Fibroblast of skin of left quadriceps (primary cell): ENCODE results near the gene FBXL13.
"Not testable (repeated sequence)": the region's sequence is repeated elsewhere in the genome, so short reads cannot be mapped to it uniquely, and the experiment has no call there.

Experiments
- DNase-seq, 2 experiments: peaks; one replicate each; pipeline ENCODE4 v3.0.0-alpha.2; 2013; ENCODE audit warnings: low read depth in 2 of 2

FBXL13 gene

DNA sequence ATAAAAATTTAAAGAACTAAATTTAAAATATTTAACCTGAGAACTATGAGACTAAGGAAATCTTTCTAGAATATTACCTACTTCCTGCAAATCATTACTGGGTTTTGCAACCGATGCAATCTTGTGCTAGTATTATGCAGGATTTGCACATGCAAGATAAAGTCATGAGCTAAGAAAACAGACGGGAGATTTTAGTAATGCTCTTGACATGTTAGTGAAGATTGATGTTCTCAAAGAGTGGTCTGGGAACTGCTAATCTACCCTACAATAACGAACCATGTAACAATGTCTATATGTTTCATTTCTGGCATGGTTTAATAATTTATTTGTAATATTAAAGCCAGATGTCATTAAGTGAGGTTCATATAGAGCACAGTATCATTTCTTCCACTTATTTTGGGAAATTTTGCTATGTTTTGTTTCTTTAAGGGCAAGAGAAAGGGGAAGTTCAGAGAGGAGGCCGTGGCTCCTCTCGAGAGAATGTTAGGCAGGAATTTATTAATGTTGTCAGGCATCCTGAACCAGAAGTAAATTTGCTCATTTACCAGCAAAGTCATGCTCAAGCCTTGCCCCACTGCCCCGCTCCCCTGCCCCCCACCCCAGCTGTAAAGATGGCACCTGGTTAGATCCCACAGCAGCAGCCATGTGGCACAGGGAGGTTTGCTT, 139.0 kb downstream of the FBXL13 start:
- peak; percentile 65 to 74 for DNase-seq

DNA sequence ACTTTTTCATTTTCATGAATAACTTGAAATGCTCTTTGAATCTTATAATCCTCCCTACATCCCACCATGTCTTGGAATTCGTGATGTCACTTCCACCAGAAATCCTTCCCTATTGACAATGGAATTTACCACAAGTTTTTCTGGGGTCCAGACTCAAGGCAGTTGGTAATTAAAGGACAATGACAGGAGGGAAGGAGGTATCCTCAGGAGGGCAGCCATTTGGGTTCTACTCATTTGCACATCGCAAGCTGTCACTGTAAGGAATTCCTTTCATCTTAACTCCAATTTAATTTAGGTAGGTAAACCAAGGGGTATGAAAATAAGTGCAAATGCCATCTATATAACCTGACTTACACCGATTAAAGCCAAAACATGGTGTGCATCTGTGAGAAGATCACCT, 139.9 kb downstream of the FBXL13 start:
- no peak for DNase-seq

DNA sequence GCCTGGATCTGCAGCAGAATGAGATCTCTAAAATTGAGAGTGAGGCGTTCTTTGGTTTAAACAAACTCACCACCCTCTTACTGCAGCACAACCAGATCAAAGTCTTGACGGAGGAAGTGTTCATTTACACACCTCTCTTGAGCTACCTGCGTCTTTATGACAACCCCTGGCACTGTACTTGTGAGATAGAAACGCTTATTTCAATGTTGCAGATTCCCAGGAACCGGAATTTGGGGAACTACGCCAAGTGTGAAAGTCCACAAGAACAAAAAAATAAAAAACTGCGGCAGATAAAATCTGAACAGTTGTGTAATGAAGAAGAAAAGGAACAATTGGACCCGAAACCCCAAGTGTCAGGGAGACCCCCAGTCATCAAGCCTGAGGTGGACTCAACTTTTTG, 140.4 kb downstream of the FBXL13 start:
- DNase-seq, result no peak

DNA sequence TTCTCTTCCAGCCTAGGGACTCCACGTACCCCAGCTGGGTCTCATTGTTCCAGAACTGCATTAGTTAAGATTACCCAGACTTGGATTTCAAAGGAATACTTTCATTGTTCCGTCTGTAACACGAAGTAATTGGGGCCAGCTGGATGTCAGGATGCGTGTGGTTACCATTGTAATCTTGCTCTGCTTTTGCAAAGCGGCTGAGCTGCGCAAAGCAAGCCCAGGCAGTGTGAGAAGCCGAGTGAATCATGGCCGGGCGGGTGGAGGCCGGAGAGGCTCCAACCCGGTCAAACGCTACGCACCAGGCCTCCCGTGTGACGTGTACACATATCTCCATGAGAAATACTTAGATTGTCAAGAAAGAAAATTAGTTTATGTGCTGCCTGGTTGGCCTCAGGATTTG, 140.8 kb downstream of the FBXL13 start:
- DNase-seq, result peak; percentile 86 to 88

DNA sequence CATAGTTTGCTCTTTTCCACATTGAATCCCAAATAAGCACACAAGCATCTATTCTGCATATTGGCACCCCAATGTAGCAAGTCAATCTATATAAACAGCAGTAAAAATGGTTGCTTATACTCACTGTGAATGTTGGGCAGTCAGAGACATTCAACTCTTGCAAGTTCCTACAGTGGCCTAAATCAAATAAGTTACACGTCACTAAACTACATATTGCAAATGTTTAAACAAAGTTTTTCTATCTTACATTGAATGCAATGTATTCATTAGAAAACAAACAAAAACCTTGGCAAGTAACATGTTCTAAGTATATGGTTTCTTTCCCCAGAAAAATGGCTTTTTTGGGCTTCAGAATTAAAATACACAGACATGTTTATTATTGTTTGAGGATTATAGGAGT, 142.8 kb downstream of the FBXL13 start:
- DNase-seq, result no peak

DNA sequence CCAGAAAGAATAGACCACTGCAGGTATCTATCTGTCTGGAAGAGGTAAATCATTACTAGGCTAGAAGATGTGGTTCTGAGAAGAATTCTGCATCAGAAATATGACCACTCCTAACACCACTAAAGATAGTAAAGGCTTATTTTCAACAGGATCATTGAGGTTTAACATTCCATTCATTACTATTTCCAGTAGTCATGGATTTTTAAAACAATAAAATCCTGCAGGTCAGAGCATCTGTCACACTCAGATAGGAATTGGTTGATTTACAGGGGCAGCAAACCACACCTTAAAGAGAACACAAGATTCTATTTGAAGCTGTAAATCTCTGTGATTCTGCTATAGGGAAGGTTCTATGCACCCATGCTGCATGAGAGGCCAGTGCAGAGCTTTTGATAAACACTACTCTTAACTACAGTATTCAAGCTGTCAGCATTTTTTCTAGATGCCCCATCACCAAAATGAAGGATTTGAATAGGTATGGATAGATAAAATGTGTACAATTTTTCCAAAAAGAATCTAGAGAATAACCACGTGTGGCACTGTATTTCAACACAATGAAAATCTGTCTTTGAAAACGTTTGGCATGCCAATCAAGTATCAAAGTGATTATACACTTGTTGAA, 147.2 kb downstream of the FBXL13 start:
- peak in 1 of 2 experiments; percentile 37 for DNase-seq

DNA sequence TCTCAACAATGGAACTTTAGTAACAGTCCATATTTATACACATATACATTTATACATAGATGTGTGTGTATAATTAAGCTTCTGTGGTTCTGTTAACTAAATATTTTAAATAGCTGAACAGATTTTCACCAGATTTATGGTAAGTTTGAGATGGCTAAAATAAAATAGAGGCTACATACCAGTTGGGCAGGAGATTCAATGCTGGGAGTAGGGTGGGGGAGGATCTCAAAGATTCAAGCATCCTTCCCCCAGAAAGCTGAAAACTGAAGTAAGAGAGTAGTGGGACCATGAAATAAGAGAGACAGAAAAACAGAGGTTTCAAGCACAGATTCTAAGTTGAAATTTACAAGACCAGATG, 147.8 kb downstream of the FBXL13 start:
- DNase-seq, result no peak

DNA sequence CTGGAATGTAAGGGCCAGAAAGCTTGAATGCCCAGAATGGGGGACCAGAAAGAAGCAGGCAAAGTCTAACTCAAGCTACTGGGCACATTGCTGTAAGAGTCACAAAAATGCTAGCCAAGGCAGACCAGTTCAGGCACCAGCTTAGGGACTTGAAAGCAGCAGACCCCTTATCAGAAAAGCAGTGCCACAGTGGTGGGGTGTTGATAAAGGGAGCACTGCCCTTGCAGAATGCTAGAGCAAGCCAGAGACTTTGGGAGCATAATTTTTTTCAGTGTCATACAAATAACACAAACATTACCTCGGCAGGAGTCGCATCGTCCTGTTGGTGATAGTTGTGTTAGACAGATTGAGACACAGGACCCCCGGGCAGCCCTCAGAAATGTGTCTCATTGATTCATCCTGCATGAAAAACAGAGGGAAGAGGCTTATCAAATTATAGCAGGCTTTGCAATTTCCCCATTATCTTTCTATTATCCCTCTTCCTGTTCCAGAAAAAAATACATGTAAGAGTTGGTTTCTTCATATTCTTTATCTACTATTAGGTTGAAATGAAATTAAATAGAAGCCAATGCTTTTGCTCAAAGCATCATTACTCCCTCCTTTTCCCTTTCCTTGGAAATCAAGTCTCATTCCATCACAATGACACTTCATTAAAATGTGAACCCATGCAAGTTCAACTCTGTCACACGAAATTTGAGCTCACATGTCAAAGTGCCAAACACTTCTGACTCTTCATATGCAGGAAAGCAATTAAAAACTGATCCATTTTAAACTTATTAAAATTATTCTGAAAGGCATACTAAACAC, 148.4 kb downstream of the FBXL13 start:
- DNase-seq, result no peak

DNA sequence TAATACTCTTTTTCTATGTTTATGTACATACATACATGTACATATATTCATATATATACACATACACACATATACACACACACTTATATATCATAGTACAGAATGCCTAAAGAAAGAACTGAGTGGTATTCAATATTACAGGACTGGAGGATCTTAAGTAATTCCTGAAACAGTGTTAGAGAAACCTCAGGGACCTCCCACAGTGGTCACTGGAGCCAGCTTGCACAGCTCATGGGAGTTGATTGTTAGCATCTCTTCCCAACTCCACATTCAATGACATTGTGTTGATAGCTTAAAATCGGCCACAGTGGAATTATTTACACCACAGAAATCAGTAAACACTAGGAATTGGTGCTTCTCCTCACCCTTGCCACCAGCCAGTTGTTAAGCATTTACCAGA, 155.8 kb downstream of the FBXL13 start:
- DNase-seq, result no peak

DNA sequence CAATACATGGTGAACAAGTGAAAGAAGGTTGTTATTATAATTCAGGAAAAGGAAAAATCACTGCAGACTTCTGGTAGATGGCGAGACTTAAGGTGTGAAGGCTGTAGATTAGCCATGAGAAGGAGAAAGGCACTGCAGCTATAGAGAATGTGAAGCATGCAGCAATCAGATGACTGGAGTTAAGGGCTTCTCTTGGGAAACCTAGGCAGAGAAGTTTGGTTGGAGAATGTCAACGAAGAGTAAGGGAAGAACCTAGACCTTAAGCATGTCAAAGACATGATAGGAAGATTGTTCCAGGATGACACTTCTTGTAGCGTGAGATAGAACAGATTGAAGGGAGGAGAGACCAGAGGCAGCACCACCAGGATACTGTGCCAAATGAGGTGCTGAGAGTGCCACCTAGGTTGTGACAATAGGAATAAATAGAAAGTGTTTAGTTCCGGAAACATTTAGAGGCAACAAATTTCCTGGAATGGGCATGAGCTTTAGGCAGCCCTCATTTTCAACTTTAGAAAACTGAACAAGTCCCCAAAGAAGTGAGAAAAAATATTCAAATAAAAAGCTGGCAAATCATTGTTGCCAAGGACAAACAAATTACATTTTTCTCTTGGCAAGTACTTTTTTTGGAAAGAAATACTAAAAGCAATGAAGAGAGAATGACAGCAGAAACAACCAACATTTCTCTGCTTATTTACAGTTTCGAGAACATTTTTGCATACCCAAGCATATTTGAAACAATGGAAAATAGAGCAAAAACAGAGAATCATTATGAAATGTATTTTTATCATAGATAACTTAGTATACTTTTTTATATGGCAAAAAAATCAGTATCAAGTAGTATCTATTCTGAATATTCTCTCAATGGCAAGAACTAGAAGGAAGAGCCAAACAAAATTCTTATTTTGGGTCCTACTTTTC, 156.9 kb downstream of the FBXL13 start:
- no peak for DNase-seq

DNA sequence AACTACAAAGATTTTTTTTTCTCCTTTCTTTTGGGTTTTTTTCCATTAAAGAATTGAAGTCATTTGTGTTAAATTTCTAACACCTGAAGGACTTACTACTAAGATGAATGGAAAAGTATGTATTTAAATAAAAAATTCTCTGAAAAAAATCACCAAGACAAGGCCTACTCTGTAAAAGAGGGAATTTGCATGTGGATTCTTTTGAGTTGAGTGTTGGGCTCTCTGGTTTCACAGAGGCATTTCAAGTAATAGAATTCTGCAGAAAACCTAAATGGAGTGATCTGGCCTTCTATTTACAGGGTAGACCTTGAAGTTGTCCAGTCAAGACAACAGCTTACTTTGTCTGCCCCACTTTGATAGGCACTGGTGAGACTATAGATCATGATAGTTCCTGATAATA, 157.7 kb downstream of the FBXL13 start:
- DNase-seq, result no peak

DNA sequence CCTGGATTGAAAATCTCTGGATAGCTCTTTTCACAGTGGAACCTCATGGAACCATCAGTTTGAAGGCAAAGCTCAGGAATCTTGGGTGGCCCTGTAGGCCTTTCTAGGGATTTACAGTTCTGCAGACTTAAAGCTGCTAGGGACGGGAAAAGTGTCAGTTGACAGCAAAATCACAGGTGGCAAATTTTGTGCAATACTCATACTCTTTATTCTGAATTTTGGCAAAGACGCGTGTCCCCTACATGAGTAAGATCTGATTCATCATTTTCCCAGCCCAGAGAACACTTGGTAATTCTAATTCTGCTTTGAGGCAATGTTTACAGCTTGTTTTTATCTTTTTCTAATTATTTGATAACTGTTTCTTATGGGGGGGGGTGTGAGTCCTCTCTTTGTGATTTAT, 158.2 kb downstream of the FBXL13 start:
- no peak for DNase-seq

DNA sequence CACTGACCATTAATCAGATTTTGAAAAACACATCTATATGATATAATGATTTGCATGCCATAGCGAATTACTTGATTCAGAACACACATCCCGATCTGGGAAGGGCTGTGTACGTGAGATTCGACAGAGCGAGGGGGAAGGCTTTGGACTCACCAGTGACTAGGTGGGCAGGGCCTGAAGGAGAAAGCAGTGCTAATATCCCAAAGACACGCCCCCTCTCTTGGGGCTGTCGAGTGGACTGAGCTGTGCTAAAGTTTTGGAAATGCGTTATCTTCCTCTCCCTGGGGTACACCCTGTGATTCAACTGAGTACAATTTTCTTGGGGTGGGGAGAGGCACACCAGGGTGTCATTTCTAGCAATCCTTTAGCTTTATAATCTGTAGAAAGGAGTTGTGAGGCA, 160.0 kb downstream of the FBXL13 start:
- DNase-seq, result no peak

DNA sequence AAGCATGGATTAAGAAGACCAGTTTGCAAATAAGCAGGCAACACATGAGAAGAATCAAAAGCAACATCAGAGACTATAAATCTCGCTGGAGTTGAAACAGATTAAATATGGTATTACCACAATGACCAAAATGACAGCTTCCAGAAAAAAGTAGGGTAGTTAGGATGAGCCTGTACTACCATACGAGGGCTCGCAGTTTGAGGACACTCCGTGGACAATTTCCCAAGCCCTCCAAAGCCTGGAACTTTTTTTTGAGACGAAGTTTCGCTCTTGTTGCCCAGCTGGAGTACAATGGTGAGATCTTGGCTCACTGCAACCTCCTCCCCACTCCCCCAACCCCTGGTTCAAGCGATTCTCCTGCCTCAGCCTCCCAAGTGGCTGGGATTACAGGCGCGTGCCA, 160.8 kb downstream of the FBXL13 start:
- DNase-seq, result no peak

DNA sequence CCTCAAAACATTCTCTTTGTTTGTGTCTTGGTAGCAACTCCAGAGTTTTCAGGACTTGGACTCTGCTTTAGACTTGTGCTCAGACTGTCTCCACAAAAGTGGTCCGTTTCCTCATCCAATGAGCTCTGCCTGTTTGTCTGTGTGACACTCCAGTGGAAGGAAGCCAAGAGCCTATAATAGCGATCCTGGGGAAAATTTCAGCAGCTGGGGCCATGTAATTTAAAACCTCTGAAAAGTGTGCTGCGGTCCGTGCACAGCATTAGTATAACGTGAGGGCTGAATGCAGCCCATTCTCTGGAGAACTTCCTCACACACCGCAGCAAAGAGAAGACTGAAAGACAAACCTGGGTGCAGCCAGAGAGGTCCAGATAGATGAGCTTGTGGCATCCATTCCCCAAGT, 161.9 kb downstream of the FBXL13 start, which contains the start of gene LRRC17:
TSS of gene LRRC17 (plus strand) at position 259 of the 400 bp plus-strand sequence. CDS start 20,914 bp downstream, outside the sequence.
- DNase-seq, result peak; percentile 81

DNA sequence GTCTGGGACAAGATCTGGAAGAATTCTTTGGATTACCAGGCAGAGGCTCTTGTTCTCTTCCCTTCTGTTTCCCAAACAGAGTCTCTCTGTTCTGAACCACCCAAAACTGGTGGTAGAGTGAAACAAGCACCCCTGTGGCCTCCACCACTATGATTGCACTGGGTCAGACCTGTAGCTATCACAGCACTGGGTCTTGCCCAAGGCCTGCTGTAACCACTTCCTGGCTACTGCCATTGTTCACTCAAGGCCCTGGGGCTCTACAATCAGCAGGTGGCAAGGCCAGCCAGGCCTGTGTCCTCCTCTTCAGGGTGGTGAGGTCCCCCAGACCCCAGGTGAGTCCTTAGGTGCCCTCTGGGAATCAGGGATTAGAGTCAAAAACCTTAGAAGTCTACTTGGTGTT, 165.9 kb downstream of the FBXL13 start:
- no peak for DNase-seq

DNA sequence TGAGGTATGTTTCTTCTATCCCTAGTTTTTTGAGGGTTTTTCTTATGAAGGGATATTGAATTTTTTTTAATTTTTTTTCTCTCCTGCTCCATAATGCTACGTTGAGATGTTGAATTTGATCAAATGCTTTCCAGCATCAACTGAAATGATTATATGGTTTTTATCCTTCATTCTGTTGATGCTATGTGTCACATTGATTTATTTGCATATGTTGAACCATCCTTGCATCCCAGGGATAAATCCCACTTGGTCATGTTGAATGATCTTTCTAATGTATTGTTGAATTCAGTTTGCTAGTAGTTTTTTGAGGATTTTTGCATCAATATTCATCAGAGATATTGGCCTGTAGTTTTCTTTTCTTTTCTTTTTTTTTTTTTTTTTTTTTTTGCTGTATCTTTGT, 171.0 kb downstream of the FBXL13 start:
- not testable (repeated sequence) for DNase-seq

DNA sequence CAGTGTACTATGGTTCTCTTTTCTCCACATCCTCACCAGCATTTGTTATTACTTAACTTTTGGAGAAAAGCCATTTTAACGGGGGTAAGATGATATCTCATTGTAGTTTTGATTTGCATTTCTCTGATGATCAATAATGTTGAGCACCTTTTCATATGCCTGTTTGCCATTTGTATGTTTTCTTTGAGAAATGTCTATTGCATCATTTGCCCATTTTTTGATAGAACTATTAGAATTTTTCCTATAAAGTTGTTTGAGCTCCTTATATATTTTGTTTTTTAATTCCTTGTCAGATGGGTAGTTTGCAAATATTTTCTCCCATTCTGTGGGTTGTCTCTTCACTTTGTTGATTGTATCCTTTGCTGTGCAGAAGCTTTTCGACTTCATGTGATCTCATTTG, 172.5 kb downstream of the FBXL13 start:
- not testable (repeated sequence) for DNase-seq

DNA sequence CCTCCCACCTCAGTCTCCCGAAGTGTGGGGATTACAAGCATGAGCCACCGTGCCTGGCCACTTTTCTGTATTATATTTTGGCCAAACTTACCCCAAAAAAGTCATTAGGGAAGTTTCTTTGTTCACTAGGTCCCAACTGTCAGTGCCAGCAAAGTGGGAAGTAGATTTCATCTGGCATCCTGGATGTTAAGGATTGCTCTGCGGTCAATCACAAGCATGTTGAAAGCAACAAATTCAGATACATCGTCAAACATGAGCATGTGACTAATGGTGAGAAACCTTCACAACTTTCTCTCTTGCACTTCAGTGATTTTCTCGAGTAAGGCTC, 176.1 kb downstream of the FBXL13 start:
- DNase-seq, result no peak

DNA sequence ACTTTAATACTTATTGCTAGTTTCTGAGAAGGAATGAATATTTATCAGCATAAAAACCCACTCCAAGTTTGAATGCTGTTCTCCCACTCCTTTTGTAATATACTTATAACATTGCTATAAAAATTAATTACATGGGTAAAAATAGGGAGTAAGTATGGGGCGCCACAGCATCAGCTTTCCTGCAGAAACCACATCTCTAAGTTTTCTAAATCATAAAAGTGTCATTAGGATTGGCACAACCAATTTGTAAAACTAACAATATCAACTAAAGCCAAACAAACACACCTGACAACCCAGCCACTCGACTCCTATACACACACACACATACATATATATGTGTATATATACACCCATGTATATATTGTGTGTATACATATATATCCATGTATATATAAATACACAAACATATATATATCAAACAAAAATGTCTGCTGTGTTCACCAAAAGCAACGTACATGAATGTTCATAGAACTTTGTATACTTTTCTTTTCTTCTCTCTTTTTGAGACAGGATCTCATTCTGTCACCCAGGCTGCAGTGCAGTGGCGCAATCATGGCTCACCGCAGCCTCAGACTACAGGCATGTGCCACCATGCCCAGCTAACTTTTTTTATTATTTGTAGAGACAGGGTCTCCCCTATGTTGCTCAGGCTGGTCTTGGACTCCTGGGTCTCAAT, 176.6 kb downstream of the FBXL13 start:
- DNase-seq, result no peak

DNA sequence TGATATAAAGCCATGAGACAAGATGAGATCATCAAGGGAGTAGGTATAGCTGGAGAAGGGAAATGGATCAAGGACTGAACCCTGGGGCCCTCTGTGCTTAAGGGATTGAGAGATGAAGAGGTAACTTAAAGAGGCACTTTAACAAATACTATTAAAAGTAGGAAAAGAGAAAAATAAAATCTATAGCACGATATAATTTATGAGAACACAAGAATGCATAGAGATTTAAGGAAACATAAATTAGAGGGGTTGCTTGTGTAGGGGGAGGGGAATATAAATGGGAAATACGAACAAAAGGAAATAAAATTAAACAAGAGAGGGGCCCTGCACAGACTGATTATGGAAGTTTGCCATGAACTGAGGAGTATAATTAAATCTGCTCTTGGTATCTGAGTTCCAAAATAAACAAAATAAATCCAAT, 177.4 kb downstream of the FBXL13 start:
- DNase-seq, result no peak
